HG03175 (cell line): ENCODE results near the gene CALD1.

Experiments
- ATAC-seq: cut with Tn5 transposase; IDR thresholded peaks from one replicate; pipeline ENCODE4 v1.9.1; 2021; ENCODE audit warnings: mild to moderate bottlenecking, moderate library complexity; ENCODE audit not compliant: unreplicated experiment

The CALD1 gene

DNA sequence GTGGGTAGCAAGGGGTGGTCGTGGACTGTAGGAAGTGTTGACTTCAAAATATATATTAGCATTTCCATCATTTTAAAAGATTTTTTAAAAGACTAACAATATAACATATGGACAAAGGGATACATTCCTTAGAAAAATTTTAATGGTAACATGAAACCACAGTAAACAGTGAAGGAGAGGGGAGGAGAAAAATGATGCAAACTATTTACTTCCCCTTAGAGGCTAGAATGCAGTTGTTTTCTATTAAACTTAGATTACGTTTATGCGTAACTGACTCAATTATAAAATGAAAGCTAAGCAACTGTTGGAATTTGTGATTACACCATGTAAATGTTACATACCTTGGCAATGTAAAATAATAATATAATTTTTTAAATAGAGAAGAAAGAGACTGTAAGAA lies 41.3 kb downstream of the CALD1 start:
- ATAC-seq: no peak

DNA sequence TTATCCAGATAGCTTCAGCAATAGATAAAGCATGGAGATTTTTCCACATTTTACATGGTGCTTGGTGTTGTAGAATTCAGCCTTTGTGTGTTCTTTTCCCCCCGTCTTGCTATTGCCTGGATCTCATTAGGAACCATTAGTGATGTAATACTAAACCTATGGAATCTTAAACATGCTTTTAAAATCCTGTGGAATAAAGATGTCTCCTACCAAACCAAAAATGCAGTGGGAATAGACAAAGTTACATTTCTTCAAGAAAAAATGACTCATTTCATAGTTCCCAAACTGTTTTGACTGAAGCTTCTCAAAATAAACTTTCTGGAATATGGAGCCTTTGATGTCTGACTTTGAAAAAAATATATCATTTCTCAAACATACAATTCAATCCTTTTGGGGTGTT lies 44.0 kb downstream of the CALD1 start:
- no peak for ATAC-seq

DNA sequence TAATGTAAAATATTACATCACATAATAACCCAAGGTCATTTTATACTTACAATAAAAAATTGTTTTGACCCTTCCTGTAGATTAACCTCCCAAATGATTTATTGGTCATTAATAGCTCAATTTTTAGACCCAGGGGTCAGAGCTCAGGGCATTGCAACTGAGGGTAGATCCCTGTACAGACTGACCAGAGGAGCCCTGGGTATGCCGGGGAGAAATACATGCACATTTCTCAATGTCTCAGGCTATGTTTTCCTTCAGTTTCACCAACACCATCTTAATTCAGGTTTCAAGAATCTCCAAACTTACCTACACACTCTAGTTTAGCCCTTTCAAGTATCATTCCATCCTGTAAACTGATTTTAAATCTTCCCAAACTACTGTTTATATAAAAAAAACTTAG lies 46.2 kb downstream of the CALD1 start:
- ATAC-seq: no peak

DNA sequence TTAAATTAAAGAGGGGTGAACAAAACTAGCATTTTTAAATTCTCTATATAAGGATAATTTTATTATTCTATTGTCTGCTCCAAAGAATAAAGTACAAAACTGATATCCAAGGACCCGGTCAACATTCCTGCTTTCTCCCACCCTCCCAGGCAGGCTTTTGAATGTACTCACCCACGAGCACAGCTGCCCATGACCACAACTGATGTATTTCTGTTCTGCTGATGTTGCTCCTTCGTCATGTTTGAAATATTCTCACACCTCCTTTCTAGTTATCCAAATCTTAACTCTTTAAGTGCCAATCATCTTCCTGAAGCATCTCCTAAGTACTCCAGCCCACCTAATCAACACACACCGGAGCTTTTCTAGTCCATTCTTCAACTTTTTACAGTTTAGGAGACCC lies 46.7 kb downstream of the CALD1 start:
- no peak for ATAC-seq

- no peak for ATAC-seq
Observed at GRCh38 chr7:134827436-134827835, 48.0 kb downstream of the CALD1 start.

DNA sequence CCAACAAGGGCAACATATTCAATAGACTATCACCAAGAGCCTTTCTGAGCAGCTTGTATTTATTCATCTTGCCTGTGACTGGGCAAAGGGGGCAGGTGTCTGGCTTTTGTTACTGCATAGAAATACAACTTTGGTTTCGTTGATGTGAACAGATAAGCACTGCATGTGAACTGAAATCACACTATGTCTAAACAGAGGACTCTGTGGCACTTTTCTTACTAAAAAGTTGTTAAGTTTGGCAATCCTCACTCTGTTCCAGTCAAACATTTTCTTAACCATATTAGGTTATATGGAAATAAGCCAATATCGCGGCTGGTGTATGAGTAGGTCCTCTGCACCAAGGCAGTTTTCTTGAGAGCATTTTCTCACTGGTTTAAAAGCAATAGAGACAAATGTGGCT lies 48.5 kb downstream of the CALD1 start:
- ATAC-seq: no peak

DNA sequence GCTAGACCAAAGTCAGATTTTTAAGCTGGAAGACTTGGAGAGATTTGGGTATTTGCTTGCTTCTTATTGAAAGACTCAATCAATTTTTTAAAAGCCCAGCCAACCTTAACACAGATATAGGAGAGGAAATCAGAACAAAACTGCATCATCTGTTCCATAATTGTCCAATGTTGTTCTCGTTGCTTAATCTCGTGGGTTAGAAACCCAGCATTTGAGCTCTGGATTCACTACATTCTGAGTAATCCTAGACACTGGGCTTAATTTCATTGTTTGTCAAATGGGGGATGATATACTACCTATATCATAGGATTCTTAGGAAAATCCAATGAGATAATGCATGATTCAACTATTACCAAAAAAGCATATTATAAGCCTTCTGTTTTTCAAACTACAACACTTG lies 48.9 kb downstream of the CALD1 start:
- no peak for ATAC-seq

GRCh38 chr7:134829380-134829986 lies 50.0 kb downstream of the CALD1 start:
- ATAC-seq: no peak

GRCh38 chr7:134831862-134832261 lies 52.4 kb downstream of the CALD1 start:
- no peak for ATAC-seq

- no peak for ATAC-seq
Observed at GRCh38 chr7:134832367-134832766, 52.9 kb downstream of the CALD1 start.

- no peak for ATAC-seq
Observed at GRCh38 chr7:134834689-134835462, 55.4 kb downstream of the CALD1 start.

DNA sequence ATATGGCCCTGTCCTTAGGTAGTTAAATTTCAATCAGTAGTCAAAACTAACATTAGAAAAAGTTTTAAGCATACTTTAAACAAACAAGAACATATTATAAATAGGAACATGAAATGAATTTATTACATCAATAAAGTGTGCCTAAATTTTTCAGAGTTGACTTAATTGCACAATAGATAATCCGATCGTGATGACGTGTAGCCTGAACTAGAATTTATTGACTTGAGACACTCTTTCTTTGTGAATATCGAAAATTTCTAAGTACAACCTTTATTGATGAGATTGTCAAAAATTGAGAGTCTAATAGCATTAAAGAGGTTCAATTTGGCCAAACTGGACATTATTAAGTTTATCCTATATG lies 56.0 kb downstream of the CALD1 start:
- no peak for ATAC-seq

- ATAC-seq: no peak
Observed at GRCh38 chr7:134836447-134836846, 57.0 kb downstream of the CALD1 start.

DNA sequence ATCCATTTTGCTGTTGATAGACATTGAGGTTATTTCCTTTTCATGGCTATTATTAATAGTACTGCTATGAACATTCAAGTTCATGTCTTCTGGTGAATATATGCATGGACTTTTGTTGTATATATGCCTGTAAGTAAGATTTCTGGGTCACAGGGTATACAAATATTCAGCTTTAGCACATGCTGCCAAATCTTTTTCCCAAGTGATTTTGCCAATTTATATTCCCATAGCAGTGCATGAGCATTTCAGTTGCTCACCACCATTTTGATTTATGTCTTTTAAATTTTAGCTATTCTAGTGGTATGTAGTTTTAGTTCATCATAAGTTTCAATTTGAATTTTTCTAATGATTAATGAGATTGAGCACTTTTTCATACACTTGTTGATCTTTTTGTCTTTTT lies 59.9 kb downstream of the CALD1 start:
- ATAC-seq: no peak

DNA sequence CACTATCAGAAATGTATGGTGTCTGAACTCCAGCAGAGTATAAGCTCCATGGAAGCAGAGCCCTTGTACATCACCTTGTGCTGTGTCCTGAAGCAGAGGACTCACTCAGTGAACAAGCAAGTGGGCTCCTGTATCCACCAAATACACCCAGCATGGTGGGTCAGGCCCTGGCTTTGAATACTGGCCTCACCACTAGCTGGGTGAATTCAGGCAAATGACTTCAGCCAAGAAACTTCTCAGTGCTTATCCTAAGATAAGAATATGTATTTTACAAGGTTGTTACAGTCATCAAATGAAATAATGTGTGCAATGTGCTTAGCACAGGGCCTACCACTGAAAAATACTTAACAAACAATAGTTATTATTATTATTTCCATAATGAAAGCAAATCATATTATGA lies 62.6 kb downstream of the CALD1 start:
- no peak for ATAC-seq

DNA sequence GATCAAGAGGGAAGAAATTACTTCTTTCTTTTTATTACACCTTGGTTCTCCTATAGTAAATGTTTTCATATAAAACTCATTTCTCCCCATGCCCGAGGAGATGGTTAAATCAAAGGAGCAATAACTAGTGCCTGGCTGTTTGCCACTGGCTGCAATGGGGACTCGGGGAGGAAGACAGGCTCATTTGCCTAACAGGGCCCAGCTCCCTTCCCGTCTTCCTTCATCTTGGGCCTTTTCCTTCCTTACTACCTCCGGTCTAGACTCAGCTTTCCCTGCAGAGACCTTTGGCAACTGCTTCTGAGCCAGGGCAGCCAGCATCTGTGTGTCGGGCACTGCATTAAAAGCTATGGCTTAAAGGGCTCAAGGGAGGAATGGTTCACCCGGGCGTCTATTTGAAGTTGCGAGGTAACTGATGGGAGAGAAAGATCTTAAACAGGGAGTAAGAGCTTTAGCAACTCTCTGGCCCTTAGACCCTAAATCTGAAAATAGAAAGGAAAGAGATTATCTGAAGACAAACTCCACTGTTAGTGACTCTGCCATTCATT lies 63.5 kb downstream of the CALD1 start:
- no peak for ATAC-seq

- ATAC-seq: no peak
Observed at GRCh38 chr7:134844200-134844599, 64.8 kb downstream of the CALD1 start.

DNA sequence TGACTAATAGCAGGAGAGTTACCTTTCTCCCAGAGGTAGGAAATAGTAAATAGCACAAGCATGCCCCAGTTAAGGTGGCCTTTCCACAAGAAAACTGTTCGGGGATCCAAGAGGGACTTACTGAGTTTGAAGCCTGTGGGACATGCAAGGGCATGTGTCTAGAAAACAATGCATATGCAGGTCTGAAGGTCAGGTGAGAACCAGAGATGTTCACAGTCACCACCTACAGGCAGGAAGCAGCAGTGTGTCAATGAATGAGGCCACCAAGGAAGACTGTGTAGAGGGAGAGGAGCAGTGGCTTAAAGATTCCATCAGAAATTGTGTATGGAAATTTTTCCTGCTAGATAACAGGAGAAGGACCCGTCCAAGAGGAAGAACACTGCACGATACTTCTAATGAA lies 66.0 kb downstream of the CALD1 start:
- peak; percentile 72 for ATAC-seq

DNA sequence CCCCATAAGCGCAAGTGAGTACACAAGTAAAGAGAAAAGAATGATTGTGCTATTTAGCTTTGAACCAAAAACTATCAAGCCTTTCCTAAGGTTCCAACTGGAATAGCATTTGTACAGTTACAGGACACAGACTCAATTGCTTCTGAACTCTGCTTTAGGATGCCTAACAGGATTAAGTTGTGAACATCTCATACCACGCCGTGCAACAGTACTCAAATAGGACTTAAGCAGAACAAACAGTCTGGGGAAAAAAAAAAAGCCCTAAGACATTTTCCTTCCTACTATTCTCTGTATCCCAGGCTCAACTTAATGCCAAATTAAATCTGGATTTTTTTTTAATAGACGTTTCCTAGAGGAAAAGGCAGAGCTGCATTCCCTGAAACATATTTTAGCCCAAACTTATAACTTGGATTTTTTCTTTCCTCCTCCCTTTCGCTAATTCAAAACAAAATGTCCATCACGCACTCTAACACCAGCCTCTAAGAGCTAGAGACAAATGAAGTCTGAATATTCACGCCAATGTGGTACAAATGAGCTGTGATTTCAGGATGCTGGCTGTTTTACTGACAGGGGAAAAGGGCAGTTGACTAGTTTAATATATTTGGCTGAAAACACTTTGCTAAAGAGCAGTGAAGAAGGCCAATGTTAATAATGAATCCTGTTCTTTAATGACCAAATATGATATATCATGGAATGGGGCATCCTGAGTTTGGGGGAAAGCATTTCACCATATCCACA lies 68.6 kb downstream of the CALD1 start:
- ATAC-seq: no peak

GRCh38 chr7:134850066-134850465 lies 70.6 kb downstream of the CALD1 start:
- no peak for ATAC-seq

DNA sequence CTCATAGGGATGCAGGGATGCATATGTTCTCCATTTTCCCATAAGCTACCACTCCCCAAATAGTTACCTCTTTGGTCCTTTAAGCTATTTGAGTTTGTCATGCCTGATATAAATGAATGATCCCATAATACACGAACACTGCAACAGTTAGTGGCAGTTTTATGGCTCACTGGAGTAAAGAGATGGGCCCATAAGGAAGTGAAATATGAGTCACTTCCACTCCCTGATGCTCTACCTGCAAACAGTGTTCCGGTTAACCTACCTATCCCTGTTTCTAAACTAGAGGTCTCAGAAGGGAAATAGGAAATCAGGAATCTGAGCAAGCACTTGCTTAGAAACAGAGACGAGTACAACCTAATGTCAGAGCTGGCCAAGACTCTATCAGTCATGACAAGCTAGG lies 71.7 kb downstream of the CALD1 start:
- ATAC-seq: no peak

DNA sequence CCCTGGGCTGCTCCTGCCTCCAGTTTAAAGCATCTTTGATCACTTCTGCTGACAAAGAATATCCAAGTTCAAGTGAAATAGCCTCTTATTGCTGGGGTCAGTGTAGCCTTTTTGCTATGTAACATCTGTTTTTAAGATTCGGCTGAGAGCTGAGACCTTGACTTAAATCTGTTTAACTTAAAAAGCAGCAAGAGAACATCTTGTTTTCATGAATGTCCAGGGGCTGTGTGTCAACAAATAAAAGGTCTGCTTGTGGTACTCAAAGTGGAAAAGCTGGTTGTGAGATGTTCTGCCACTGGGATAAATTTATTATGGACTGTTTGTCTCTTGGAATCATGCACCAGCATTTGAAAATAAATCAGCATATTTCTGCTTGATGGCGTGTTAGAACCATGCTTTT lies 73.2 kb downstream of the CALD1 start:
- ATAC-seq: no peak
